HG03064 (cell line): ENCODE measurements around the gene TICAM1.

Experiments
- ATAC-seq: cut with Tn5 transposase; IDR thresholded peaks from one replicate; pipeline ENCODE4 v1.9.1; 2021; ENCODE audit warnings: low read depth; ENCODE audit not compliant: unreplicated experiment

TICAM1 gene

GRCh38 chr19:4774136-4774535 lies 57.4 kb downstream of the TICAM1 start:
- ATAC-seq, result no peak

GRCh38 chr19:4773047-4773640 lies 58.4 kb downstream of the TICAM1 start:
- no peak for ATAC-seq

- no peak for ATAC-seq
These were observed 58.9 kb downstream of the TICAM1 start for GRCh38 chr19:4772566-4772965.

GRCh38 chr19:4768934-4769777 lies 62.4 kb downstream of the TICAM1 start:
- ATAC-seq, result no peak
